H1 (cell line): ENCODE data around the gene PXDN. TPM values are rescaled to one million over a fixed set of nuclear protein-coding genes. Genes with fewer than 3 reads are reported as not detected.

Source experiments
- CTCF ChIA-PET: fragments of 300-600 bp; sonication (Branson Sonifier 250); formaldehyde crosslinking; loops from one replicate; lab custom pipeline; 2021; ENCODE audit not compliant: partially characterized antibody; lab: Charles Lee
- POLR2A ChIA-PET: fragments of 300-600 bp; sonication (Branson Sonifier 250); formaldehyde crosslinking; loops from one replicate; lab custom pipeline; 2021; ENCODE audit warnings: inconsistent platforms; ENCODE audit not compliant: partially characterized antibody; lab: Charles Lee
- DNase-seq, 2 experiments: peaks; one replicate each; pipeline versions ENCODE4 v3.0.0 to v3.0.0-alpha.2; 2010 to 2022; ENCODE audit warnings: low spot score in 2 of 2, low read depth in 1 of 2, mixed read lengths in 1 of 2
- FAIRE-seq: peaks from 2 replicates; lab custom pipeline; 2011; peaks lifted over from hg19 to GRCh38; lab: Jason Lieb, UNC
- H2AFZ ChIP-seq: 2 replicates; pipeline ENCODE4 v1.8.1; 2012; ENCODE audit warnings: low read length, inconsistent platforms
- H2AK5ac ChIP-seq: 2 replicates; pipeline ENCODE4 v1.6.1; 2013; ENCODE audit warnings: low read depth, low read length
- H2BK120ac ChIP-seq: replicated peaks from 2 replicates; pipeline ENCODE3; 2013; ENCODE audit warnings: low read depth, low read length, inconsistent platforms
- H2BK12ac ChIP-seq: 2 replicates; pipeline ENCODE4 v1.6.1; 2013; ENCODE audit warnings: low read depth, low read length
- H2BK15ac ChIP-seq: 2 replicates; pipeline ENCODE4 v1.6.1; 2013; ENCODE audit warnings: low read length
- H2BK20ac ChIP-seq: 2 replicates; pipeline ENCODE4 v1.6.1; 2013; ENCODE audit warnings: low read length
- H2BK5ac ChIP-seq: 2 replicates; pipeline ENCODE4 v1.6.1; 2013; ENCODE audit warnings: low read depth, low read length
- H3K14ac ChIP-seq: 2 replicates; pipeline ENCODE4 v1.6.1; 2013; ENCODE audit warnings: inconsistent platforms; ENCODE audit not compliant: insufficient read length
- H3K18ac ChIP-seq: 2 replicates; pipeline ENCODE4 v1.6.1; 2013; ENCODE audit warnings: low read length; ENCODE audit errors: extremely low read depth
- H3K23ac ChIP-seq: 2 replicates; pipeline ENCODE4 v1.6.1; 2013; ENCODE audit warnings: inconsistent platforms; ENCODE audit not compliant: insufficient read length
- H3K23me2 ChIP-seq: 2 replicates; pipeline ENCODE4 v1.6.1; 2013; ENCODE audit warnings: low read depth, low read length
- H3K27ac ChIP-seq: 2 replicates; pipeline ENCODE4 v1.6.1; 2011; ENCODE audit warnings: low read depth, low read length, inconsistent platforms
- H3K27me3 ChIP-seq, 4 experiments: replicated peaks in 1 of 4; 1 replicate in 1 of 4; 2 replicates in 3 of 4; pipeline versions ENCODE4 v1.6.1 to v1.8.1; 2011 to 2013; ENCODE audit warnings: low read length in 3 of 4, mild to moderate bottlenecking in 3 of 4, inconsistent platforms in 2 of 4, mixed read lengths in 2 of 4, moderate library complexity in 1 of 4; ENCODE audit not compliant: control insufficient read depth in 3 of 4, insufficient read depth in 3 of 4; ENCODE audit errors: extremely low read depth in 1 of 4
- H3K36me3 ChIP-seq, 4 experiments: 2 replicates each; pipeline versions ENCODE4 v1.6.1 to v1.8.1; 2011 to 2013; ENCODE audit warnings: mild to moderate bottlenecking in 4 of 4, low read length in 3 of 4, moderate library complexity in 2 of 4, control low read depth in 1 of 4, inconsistent platforms in 1 of 4; ENCODE audit not compliant: insufficient read depth in 4 of 4, control insufficient read depth in 2 of 4
- H3K4ac ChIP-seq: replicated peaks from 2 replicates; pipeline ENCODE3; 2013; ENCODE audit warnings: low read length, low read depth, mixed read lengths, inconsistent platforms; ENCODE audit not compliant: insufficient read length
- H3K4me1 ChIP-seq, 4 experiments: replicated peaks in 1 of 4; 1 replicate in 1 of 4; 2 replicates in 3 of 4; pipeline versions ENCODE4 v1.6.1 to v1.8.1; 2011 to 2013; ENCODE audit warnings: low read length in 3 of 4, inconsistent platforms in 2 of 4, mixed read lengths in 1 of 4; ENCODE audit not compliant: insufficient read depth in 4 of 4, control insufficient read depth in 3 of 4
- H3K4me2 ChIP-seq, 2 experiments: 2 replicates each; pipeline versions ENCODE4 v1.6.1 to v1.8.1; 2011 to 2013; ENCODE audit warnings: low read depth in 2 of 2, low read length in 2 of 2, control low read depth in 1 of 2, inconsistent platforms in 1 of 2, mild to moderate bottlenecking in 1 of 2; ENCODE audit not compliant: insufficient read depth in 1 of 2
- H3K4me3 ChIP-seq, 4 experiments: fragments of 200-600, 300-600 bp in 1 of 4; sonication (generic), shearing (Covaris generic), sonication (Bioruptor Twin) in 1 of 4; 2 replicates each; pipeline versions ENCODE4 v1.5.1 to v1.8.1; 2011 to 2016; ENCODE audit warnings: low read length in 4 of 4, low read depth in 3 of 4, control low read depth in 2 of 4, inconsistent platforms in 2 of 4, mild to moderate bottlenecking in 2 of 4, mixed read lengths in 1 of 4, moderate library complexity in 1 of 4; ENCODE audit not compliant: insufficient read depth in 2 of 4; ENCODE audit errors: extremely low read depth in 1 of 4
- H3K56ac ChIP-seq: replicated peaks from 2 replicates; pipeline ENCODE3; 2013; ENCODE audit warnings: low read depth, mild to moderate bottlenecking, mixed read lengths, low read length, inconsistent platforms; ENCODE audit not compliant: insufficient read length
- H3K79me1 ChIP-seq: 2 replicates; pipeline ENCODE4 v1.6.1; 2013; ENCODE audit warnings: low read depth, low read length, control low read depth
- H3K79me2 ChIP-seq, 2 experiments: 2 replicates each; pipeline versions ENCODE4 v1.6.1 to v1.8.1; 2012 to 2013; ENCODE audit warnings: low read length in 2 of 2, mild to moderate bottlenecking in 2 of 2, inconsistent platforms in 1 of 2; ENCODE audit not compliant: insufficient read depth in 2 of 2, control insufficient read depth in 1 of 2
- H3K9ac ChIP-seq, 4 experiments: replicated peaks in 1 of 4; 1 replicate in 1 of 4; 2 replicates in 3 of 4; pipeline versions ENCODE4 v1.6.1 to v1.8.1; 2011 to 2013; ENCODE audit warnings: low read depth in 3 of 4, low read length in 3 of 4, control low read depth in 2 of 4, mild to moderate bottlenecking in 2 of 4, moderate library complexity in 2 of 4, inconsistent platforms in 1 of 4; ENCODE audit errors: extremely low read depth in 1 of 4
- H3K9me3 ChIP-seq, 2 experiments: 2 replicates each; pipeline versions ENCODE4 v1.6.1 to v1.8.1; 2012 to 2013; ENCODE audit warnings: mild to moderate bottlenecking in 2 of 2, moderate library complexity in 2 of 2, control low read depth in 1 of 2, inconsistent platforms in 1 of 2, low read depth in 1 of 2, low read length in 1 of 2, mixed read lengths in 1 of 2; ENCODE audit not compliant: insufficient read depth in 2 of 2
- H4K20me1 ChIP-seq, 2 experiments: replicated peaks in 1 of 2; 2 replicates each; pipeline versions ENCODE3 to v1.8.1; 2011 to 2013; ENCODE audit warnings: inconsistent platforms in 2 of 2, low read length in 2 of 2, mild to moderate bottlenecking in 1 of 2; ENCODE audit not compliant: insufficient read depth in 2 of 2, control insufficient read depth in 1 of 2
- H4K5ac ChIP-seq: 2 replicates; pipeline ENCODE4 v1.6.1; 2013; ENCODE audit warnings: low read length, low read depth, mixed read lengths, inconsistent platforms; ENCODE audit not compliant: insufficient read length
- H4K8ac ChIP-seq: 2 replicates; pipeline ENCODE4 v1.8.0; 2013; ENCODE audit warnings: mild to moderate bottlenecking, moderate library complexity, low read length, inconsistent platforms; ENCODE audit not compliant: insufficient read depth; ENCODE audit errors: extremely low read depth
- H4K91ac ChIP-seq: replicated peaks from 2 replicates; pipeline ENCODE3; 2013; ENCODE audit warnings: low read length, mixed read lengths, inconsistent platforms; ENCODE audit not compliant: insufficient read length
- CTBP2 ChIP-seq: IDR thresholded peaks from 2 replicates; pipeline ENCODE4 v1.7.0; 2011; ENCODE audit warnings: borderline replicate concordance, mild to moderate bottlenecking, moderate library complexity, mixed read lengths, low read length; ENCODE audit not compliant: insufficient read depth, insufficient read length
- GABPA ChIP-seq: IDR thresholded peaks from 2 replicates; pipeline ENCODE4 v1.6.1; 2011; ENCODE audit warnings: mild to moderate bottlenecking, low read length, moderate library complexity, borderline replicate concordance; ENCODE audit not compliant: insufficient read depth
- RAD21 ChIP-seq, 2 experiments: IDR thresholded peaks in 1 of 2; conservative IDR thresholded peaks in 1 of 2; 2 replicates each; pipeline ENCODE4 v1.6.1; 2011; ENCODE audit warnings: low read depth in 2 of 2, low read length in 2 of 2, improper control_type of control experiment in 1 of 2, inconsistent platforms in 1 of 2, mild to moderate bottlenecking in 1 of 2, moderate library complexity in 1 of 2
- WGBS, 2 experiments: shearing (Covaris generic) in 1 of 2; methylation state at CpG; one replicate each; pipeline versions ENCODE4 v1.1.6 to v1.1.7; 2013 to 2015; ENCODE audit warnings: low lambda C conversion rate in 2 of 2, mixed read lengths in 2 of 2, inconsistent platforms in 1 of 2, low coverage in 1 of 2, missing lambda C conversion rate in 1 of 2; ENCODE audit not compliant: insufficient replicate concordance in 2 of 2, insufficient coverage in 1 of 2, insufficient read length in 1 of 2; ENCODE audit errors: extremely low coverage in 1 of 2, missing lambda C conversion rate in 1 of 2; 5-methylcytosine and 5-hydroxymethylcytosine counted together
- polyA plus RNA-seq, 7 experiments: library from polyadenylated mRNA; depleted of rRNA in 3 of 7; stranded (reverse) in 5 of 7; unstranded in 2 of 7; fragments of >200 nt in 5 of 7; fragments of 200-250 nt in 2 of 7; gene quantifications; 1 replicate in 5 of 7; 2 replicates in 1 of 7; 4 replicates in 1 of 7; pipeline versions ENCODE4 v1.2.1 to v1.2.3, GENCODE V29; 2011 to 2013; ENCODE audit warnings: missing spikeins in 2 of 7, mixed read lengths in 2 of 7
- total RNA-seq: library from RNA; stranded (reverse); fragmentation: NEBNext Ultra II Directional; extraction: Animal tissue kit (Norgen Biotek cat#: 25700); gene quantifications from 2 replicates; pipeline ENCODE4 v1.2.1, GENCODE V29; 2021

The PXDN gene
- total and polyA plus RNA-seq, 2 of the 8 experiments (the other 6 are each of a cell fraction or from before 2014, with no cell fraction given): 104 to 141 TPM

DNA sequence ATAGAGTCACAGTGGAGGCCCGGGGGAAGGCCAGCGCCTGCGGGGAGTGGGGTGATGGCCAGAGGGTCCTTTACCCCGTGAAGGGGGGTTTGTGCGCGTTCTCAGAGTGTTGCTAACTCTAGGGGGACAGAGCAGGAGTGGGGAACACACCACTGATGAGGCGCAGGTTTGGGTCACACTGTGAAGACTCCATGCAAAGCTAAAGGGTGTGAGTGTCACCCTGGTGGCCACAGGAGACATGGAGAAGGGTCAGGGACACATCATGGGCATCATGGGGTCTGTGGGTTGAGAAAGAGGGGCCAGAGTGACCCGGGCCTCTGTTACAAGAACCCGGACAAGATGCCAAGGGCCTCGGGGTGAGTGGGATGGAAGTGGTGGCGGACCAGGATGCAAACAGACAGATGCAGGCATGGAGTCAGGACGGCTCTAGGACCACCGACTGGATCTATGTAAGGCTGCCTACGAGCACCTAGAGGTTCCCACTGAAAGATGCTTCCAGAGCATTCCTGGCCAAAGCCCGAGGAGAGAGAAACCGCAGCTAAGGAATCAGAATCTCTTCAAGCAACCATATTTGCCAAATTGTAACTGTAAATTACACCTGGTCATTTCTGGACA, 84.3 kb downstream of the PXDN start:
- no peak overlapping the region for H2BK120ac ChIP-seq
- no peak overlapping the region for H2AFZ ChIP-seq
- H4K8ac ChIP-seq: no peak overlapping the region; the same call in 1 of the 2 replicates
- H3K18ac ChIP-seq: no peak overlapping the region
- H4K91ac ChIP-seq: no peak overlapping the region
- no peak overlapping the region for H2BK20ac ChIP-seq
- H3K36me3 ChIP-seq: peaks cover 6 to 47% (median 25%) of the 10 kb centered on the region in 4 experiments; a peak in 7 of 8 replicates
- no peaks in the 10 kb centered on the region for H3K27me3 ChIP-seq
- no peaks in the 10 kb centered on the region; the same call in 1 of the 2 replicates for H3K79me1 ChIP-seq
- H3K79me2 ChIP-seq: no peaks in the 10 kb centered on the region
- no peak overlapping the region for H3K14ac ChIP-seq
- WGBS, 2 experiments: 94% methylated on average over 16 of the region's 16 CpGs; no CpG with 5 or more reads in 1 of the 2 experiments
- no peak overlapping the region for H3K27ac ChIP-seq
- H2BK12ac ChIP-seq: no peak overlapping the region
- no peak overlapping the region for H3K4ac ChIP-seq
- DNase-seq: no peak
- no peak overlapping the region for H2BK15ac ChIP-seq
- CTCF ChIA-PET: interaction anchor here (0.7 to 3.9 kb wide), 4 partner anchors 15 to 111 kb away, joined by 3 to 14 read pairs (median 4); no protein-coding TSS in a partner anchor
- H3K4me2 ChIP-seq: no peak overlapping the region
- POLR2A ChIA-PET: no interaction called here
- H3K4me1 ChIP-seq: peaks cover 0 to 6% (median 0%) of the 10 kb centered on the region in 4 experiments; a peak in 2 of 7 replicates
- no peak overlapping the region for H4K5ac ChIP-seq
- peaks cover 3 to 20% of the 10 kb centered on the region in 2 experiments for H4K20me1 ChIP-seq
- H2BK5ac ChIP-seq: no peak overlapping the region
- no peak overlapping the region for H3K4me3 ChIP-seq
- no peaks in the 10 kb centered on the region for H3K9me3 ChIP-seq
- H3K23me2 ChIP-seq: peaks cover 7% of the 10 kb centered on the region
- no peak overlapping the region for H3K56ac ChIP-seq
- no peak overlapping the region for H3K23ac ChIP-seq
- H2AK5ac ChIP-seq: no peak overlapping the region
- FAIRE-seq: no peak
- H3K9ac ChIP-seq: no peak overlapping the region
- TF ChIP-seq GABPA (no peak), CTBP2 (no peak), RAD21 (IDR thresholded peaks at IDR 0.05 in 1 of 2, conservative IDR thresholded peaks at IDR 0.05 in 1 of 2; ENCODE audit: low read depth in 2 of 2, low read length in 2 of 2) (no peak)
